T-helper 2 cell treated with Interferon-gamma antibody and Interleukin-4, amounts not matched to agents 5 μg/mL and 100 μg/mL, for 36 hours (primary cell): ENCODE data around the gene PPM1G.
"Not testable (repeated sequence)": the region's sequence is repeated elsewhere in the genome, so short reads cannot be mapped to it uniquely, and the experiment has no call there.

ENCODE experiments used
- DNase-seq: peaks from one replicate; pipeline ENCODE4 v3.0.0; 2021; ENCODE audit warnings: low spot score
- H3K27ac Mint-ChIP-seq: one replicate; pipeline ENCODE4 v1.8.0; 2021; ENCODE audit warnings: mild to moderate bottlenecking, mixed read lengths
- H3K27me3 Mint-ChIP-seq: one replicate; pipeline ENCODE4 v1.8.0; 2021; ENCODE audit warnings: low read depth, mixed read lengths
- H3K36me3 Mint-ChIP-seq: one replicate; pipeline ENCODE4 v1.8.0; 2021; ENCODE audit warnings: low read depth, mixed read lengths
- H3K4me1 Mint-ChIP-seq: one replicate; pipeline ENCODE4 v1.8.0; 2021; ENCODE audit warnings: low read depth, mixed read lengths
- H3K4me3 Mint-ChIP-seq: one replicate; pipeline ENCODE4 v1.8.0; 2022; ENCODE audit warnings: mild to moderate bottlenecking, moderate library complexity, mixed read lengths
- H3K9me3 Mint-ChIP-seq: one replicate; pipeline ENCODE4 v1.8.0; 2021; ENCODE audit warnings: mixed read lengths

The PPM1G gene

DNA sequence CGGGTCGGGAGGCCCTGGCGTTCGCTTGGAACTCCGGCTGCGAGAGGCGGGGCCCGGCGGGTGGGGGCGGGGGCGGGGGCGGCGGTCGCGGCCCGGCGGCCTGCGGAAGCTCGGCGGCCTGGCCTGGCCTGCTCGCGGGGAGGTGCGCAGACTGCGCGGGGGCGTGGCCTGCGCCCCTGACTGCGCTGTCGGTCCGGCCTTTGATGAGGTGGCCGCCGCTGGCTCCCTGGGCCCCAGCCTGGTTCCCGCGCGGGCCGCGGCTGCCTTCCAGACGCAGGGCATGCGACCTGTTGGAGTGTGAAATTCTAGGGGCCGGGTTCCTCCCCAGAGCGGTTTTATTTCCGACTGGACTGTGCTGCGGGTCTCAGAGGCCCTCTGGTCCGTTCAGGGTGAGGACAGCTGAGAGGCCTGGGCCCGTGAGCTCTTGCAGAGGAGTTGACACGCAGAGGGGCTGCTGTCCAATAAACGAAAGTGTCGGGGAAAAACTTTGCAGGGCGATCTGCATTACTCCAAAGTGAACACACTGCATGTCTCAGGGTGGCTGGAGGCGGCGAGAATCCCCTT is 19.7 kb upstream of the PPM1G start:
- peak overlapping the region; percentile 100 for H3K4me3 Mint-ChIP-seq
- H3K36me3 Mint-ChIP-seq, result peaks cover 17% of the 10 kb centered on the region
- H3K9me3 Mint-ChIP-seq, result no peaks in the 10 kb centered on the region
- no peaks in the 10 kb centered on the region for H3K27me3 Mint-ChIP-seq
- DNase-seq, result peak; percentile 87
- H3K4me1 Mint-ChIP-seq, result peaks cover 23% of the 10 kb centered on the region
- H3K27ac Mint-ChIP-seq, result peak overlapping the region; percentile 96

DNA sequence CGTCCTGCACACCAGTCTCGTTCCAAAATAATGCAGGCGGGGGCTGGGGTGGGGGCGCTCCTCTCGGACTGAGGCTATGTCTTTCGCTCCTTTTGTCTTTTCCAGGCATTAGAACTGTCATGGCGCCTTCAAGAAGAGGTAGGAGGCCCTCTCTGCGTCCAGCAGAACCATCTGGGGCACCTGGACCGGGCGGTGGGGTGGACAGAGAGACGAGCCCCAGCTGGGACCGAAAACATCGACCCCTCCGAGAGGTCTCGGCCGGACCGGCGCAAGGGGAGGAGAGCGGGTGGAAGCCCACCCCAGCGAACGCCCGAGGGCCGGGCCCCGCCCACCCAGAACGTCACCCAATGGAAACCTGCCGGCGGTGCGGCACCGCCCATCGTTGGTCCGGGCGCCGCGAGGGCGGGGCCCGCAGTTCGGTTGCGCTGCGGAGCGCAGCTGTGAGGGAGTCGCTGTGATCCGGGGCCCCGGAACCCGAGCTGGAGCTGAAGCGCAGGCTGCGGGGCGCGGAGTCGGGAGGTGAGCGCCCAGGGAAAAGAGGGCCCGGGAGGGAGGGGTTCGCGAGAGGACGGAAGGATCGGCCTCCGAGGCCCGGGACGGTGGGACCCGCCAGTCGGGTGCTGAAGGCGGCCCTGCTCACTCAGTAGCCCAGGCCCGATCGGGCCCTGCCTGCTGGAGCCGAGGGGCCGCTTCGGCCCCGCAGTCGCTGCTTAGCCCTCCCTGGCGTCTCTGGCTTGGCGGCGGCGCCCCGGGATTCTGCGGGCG is 19.0 kb upstream of the PPM1G start, which contains the start of gene NRBP1:
NRBP1 (plus strand) TSS at position 419 of the 765 bp plus-strand sequence. CDS start 4,643 bp downstream, outside the sequence.
- Mint-ChIP-seq H3K27me3 (no peaks in the 10 kb centered on the region), H3K36me3 (peaks cover 10% of the 10 kb centered on the region)
- DNase-seq, result peak; percentile 95

DNA sequence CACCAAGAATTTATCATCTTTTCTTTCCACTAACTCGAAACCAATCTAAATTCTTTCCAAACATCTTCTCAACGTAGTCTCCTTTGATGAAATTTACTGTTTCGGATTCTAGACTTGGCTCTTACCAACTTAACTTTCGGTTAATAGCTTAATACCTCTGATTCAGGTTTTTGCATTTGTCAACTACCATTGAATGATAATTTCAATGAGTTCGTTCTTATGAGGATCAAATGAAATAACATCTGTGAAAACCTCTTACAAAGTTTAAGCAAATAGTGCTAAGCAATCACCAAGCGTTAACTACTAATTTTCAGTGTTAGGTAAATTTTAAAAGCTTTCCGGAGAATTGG is 18.4 kb upstream of the PPM1G start:
- Mint-ChIP-seq H3K9me3 (no peaks in the 10 kb centered on the region), H3K4me1 (peaks cover 23% of the 10 kb centered on the region), H3K27me3 (no peaks in the 10 kb centered on the region), H3K4me3 (peak overlapping the region; percentile 100), H3K36me3 (peaks cover 5% of the 10 kb centered on the region), H3K27ac (peak overlapping the region; percentile 99)
- DNase-seq, result no peak

More for the DNA sequence above, 19.0 kb upstream of the PPM1G start, which contains the start of gene NRBP1:
- peak within 1 kb of the TSS; percentile 99 for H3K27ac Mint-ChIP-seq
- H3K4me1 Mint-ChIP-seq, result peaks cover 23% of the 10 kb centered on the region
- H3K4me3 Mint-ChIP-seq, result peak within 1 kb of the TSS; percentile 100
- H3K9me3 Mint-ChIP-seq, result no peaks in the 10 kb centered on the region

GRCh38 chr2:27425039-27425438 is 15.6 kb upstream of the PPM1G start:
- not testable (repeated sequence) for H3K4me3 Mint-ChIP-seq, H3K27ac Mint-ChIP-seq, DNase-seq, H3K9me3 Mint-ChIP-seq, H3K27me3 Mint-ChIP-seq, H3K36me3 Mint-ChIP-seq
- peaks cover 12% of the 10 kb centered on the region for H3K4me1 Mint-ChIP-seq

DNA sequence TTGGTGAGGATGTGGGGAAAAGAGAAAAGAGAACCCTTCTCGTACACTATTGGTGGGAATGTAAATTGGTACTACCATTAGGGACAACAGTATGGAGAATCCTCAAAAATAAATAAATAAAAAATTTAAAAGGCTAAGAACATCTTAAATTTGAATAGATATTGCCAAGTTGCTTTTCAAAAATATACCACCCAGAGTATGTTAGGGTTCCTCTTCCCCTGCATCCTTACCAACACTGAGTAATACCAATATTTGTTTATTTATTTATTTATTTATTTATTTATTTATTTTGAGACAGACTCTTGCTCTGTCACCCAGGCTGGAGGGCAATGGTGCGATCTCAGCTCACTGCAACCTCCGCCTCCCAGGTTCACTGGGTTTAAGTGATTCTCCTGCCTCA is 13.6 kb upstream of the PPM1G start:
- H3K36me3 Mint-ChIP-seq, result no peaks in the 10 kb centered on the region
- H3K27ac Mint-ChIP-seq, result no peak overlapping the region
- H3K9me3 Mint-ChIP-seq, result no peaks in the 10 kb centered on the region
- no peak for DNase-seq
- peaks cover 5% of the 10 kb centered on the region for H3K4me1 Mint-ChIP-seq
- no peak overlapping the region for H3K4me3 Mint-ChIP-seq
- no peaks in the 10 kb centered on the region for H3K27me3 Mint-ChIP-seq

- Mint-ChIP-seq H3K9me3 (no peaks in the 10 kb centered on the region), H3K27me3 (no peaks in the 10 kb centered on the region), H3K27ac (no peak overlapping the region), H3K4me3 (no peak overlapping the region), H3K4me1 (no peaks in the 10 kb centered on the region), H3K36me3 (no peaks in the 10 kb centered on the region)
- DNase-seq, result no peak
Measured at GRCh38 chr2:27421660-27422250, 12.4 kb upstream of the PPM1G start.

DNA sequence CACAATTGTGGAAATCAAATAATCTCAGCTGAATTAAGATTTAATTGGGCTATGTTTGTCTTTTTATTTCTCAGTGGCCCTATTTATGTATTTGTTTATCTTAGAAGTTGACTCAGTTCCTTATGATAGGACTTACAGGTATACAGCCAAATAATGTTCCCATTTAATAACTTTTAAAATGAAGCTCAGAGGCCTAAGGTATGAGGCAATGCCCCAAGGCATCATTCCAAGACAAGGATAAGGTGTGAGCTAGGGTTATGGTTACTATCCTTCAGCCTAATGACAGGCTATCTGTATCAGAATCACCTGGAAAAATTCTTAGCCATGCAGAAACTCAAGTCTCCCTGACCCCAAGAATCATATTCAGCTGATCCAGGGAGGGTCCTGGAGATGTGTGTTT is 11.6 kb upstream of the PPM1G start:
- Mint-ChIP-seq H3K27me3 (no peaks in the 10 kb centered on the region), H3K27ac (no peak overlapping the region), H3K9me3 (no peaks in the 10 kb centered on the region), H3K36me3 (no peaks in the 10 kb centered on the region), H3K4me1 (no peaks in the 10 kb centered on the region), H3K4me3 (no peak overlapping the region)
- no peak for DNase-seq

DNA sequence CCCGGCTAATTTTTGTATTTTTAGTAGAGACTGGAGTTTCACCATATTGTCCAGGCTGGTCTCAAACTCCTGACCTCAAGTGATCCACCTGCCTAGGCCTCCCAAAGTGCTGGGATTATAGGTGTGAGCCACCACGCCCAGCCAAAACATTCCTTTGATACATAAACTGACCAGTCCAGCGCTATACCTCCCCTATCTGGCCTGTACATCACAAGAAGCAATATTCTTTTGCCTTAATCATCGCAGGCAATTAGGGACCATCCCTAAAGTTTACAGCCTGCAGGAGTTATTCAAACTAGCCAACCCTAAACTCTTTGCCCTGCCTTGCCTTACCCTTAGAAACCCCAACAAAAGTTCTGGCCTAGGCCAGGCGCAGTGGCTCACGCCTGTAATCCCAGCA is 6.8 kb upstream of the PPM1G start:
- H3K9me3 Mint-ChIP-seq, result no peaks in the 10 kb centered on the region

DNA sequence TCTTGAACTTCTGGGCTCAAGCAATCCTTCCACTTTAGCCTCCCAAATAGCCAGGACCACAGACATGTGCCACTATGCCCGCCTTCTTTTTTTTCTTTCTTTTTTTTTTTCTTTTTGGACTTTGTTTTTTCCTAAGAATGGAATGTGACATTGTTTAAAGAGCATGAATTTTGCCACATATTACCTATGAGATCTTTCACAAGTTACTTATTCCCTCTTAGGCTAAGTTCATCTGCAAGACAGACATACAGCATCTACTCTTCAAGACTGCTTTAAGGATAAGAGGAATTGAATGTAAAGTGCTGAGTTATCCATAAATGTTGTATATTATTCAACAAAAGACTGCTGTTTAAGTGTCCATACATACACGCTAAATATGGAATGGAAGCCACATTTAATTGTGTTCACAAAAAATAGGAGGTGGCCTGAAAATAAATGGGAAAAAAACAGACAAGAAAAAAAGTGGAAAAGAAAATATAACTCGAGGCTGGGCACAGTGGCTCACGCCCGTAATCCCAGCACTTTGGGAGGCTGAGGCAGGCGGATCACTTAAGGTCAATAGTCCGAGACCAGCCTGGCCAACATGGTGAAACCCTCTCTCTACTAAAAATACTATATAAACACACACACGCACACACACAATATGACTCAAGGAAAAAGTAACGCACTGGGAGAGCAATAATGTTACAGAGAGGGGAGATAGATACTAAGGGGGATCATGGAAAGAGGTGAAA is 3.2 kb upstream of the PPM1G start:
- DNase-seq, result no peak
- Mint-ChIP-seq H3K4me3 (no peak overlapping the region), H3K27ac (no peak overlapping the region), H3K4me1 (peaks cover 15% of the 10 kb centered on the region), H3K27me3 (peaks cover 2% of the 10 kb centered on the region), H3K9me3 (peaks cover 3% of the 10 kb centered on the region), H3K36me3 (peaks cover 8% of the 10 kb centered on the region)

More for the DNA sequence above, 6.8 kb upstream of the PPM1G start:
- peaks cover 2% of the 10 kb centered on the region for H3K27me3 Mint-ChIP-seq
- H3K4me1 Mint-ChIP-seq, result no peaks in the 10 kb centered on the region
- no peaks in the 10 kb centered on the region for H3K36me3 Mint-ChIP-seq
- no peak for DNase-seq
- no peak overlapping the region for H3K4me3 Mint-ChIP-seq
- H3K27ac Mint-ChIP-seq, result no peak overlapping the region

DNA sequence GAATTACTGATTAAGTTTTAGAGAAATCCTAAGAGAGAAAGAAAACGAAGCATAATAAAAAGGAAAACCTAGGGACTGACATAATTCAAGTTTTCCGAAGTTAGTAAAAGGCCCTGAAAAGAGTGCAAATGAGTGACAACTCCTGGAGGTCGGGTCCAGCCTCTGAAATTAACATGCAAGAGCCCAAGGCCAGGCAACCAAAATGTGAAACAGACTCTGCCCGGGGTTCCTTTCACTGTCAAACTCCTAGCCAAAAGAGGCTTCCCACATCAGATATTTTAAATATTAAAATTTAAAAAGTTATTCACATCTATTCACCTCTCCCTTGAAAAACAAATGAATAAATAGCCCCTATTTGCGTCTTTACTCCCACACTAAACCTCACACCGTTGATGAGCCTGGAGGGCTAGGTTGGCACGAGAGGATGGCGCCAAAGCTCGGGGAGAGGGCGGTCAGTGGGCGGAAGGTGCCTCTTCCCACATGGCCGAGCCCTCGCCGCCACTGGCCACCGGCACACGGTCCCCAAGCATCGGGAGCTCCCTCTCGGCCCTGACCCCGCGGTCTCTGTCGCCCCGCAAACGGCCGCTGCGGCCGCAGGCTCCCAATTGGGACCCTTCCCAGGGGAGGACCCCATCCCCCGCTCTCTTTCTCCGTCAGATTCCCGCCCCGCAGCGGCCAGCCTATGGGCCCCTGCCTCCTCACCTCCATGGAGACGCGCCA is 630 bp downstream of the PPM1G start:
- H3K9me3 Mint-ChIP-seq, result peaks cover 3% of the 10 kb centered on the region
- peaks cover 26% of the 10 kb centered on the region for H3K4me1 Mint-ChIP-seq
- DNase-seq, result peak; percentile 29
- peaks cover 21% of the 10 kb centered on the region for H3K36me3 Mint-ChIP-seq
- H3K4me3 Mint-ChIP-seq, result peak overlapping the region; percentile 88
- H3K27me3 Mint-ChIP-seq, result peaks cover 2% of the 10 kb centered on the region
- peak overlapping the region; percentile 78 for H3K27ac Mint-ChIP-seq

DNA sequence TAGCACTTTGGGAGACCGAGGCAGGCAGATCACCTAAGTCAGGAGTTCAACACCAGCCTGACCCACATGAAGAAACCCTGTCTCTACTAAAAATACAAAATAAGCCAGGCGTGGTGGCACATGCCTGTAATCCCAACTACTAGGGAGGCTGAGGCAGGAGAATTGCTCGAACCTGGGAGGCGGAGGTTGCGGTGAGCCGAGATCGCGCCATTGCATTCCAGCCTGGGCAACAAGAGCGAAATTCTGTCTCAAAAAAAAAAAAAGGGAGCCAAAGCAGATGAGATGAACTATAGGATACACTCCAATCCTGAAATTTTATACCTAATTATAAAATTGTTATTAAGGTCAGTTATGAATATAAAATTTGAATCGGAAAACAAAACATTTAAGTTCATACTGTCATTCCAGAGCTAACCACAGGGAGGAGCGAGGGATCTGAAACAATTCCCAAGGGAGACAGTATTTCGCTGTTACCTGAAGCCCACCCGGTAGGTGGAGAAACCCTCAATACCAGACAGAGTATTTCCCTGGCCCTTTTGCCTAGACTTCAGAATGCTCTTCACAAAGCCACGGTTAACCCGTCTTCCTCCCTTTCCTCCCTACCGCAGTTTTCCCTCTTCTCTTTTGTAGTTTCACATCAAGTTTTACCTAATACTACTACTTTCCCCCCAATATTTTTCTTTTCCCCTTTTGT is 1.4 kb downstream of the PPM1G start:
- H3K27ac Mint-ChIP-seq, result peak overlapping the region; percentile 78
- no peak for DNase-seq
- H3K27me3 Mint-ChIP-seq, result peaks cover 2% of the 10 kb centered on the region
- peaks cover 23% of the 10 kb centered on the region for H3K36me3 Mint-ChIP-seq
- peaks cover 26% of the 10 kb centered on the region for H3K4me1 Mint-ChIP-seq
- peaks cover 3% of the 10 kb centered on the region for H3K9me3 Mint-ChIP-seq
- peak overlapping the region; percentile 88 for H3K4me3 Mint-ChIP-seq

- Mint-ChIP-seq H3K4me3 (peak overlapping the region; percentile 34), H3K27me3 (no peaks in the 10 kb centered on the region), H3K4me1 (peaks cover 26% of the 10 kb centered on the region), H3K27ac (peak overlapping the region; percentile 76), H3K9me3 (no peaks in the 10 kb centered on the region), H3K36me3 (peaks cover 24% of the 10 kb centered on the region)
- no peak for DNase-seq
Measured at GRCh38 chr2:27400348-27401135, 8.8 kb downstream of the PPM1G start.
